A549 (cell line): Measurements from ENCODE around the gene MKRN1.

Experiments used
- CEBPB ChIP-seq, 2 experiments: fragments of >200 bp in 1 of 2; sonication (Bioruptor Twin) in 1 of 2; formaldehyde crosslinking in 1 of 2; IDR thresholded peaks; 2 replicates each; pipeline ENCODE4 v1.6.1; 2012 to 2016
- FOXS1 ChIP-seq: fragments of 250-450 bp; sonication (Bioruptor Pico); IDR thresholded peaks from 2 replicates; pipeline ENCODE4 v1.5.0; 2020; ENCODE audit warnings: mild to moderate bottlenecking, moderate library complexity
- HDAC2 ChIP-seq: fragments of 200-600 bp; sonication (generic); IDR thresholded peaks from 2 replicates; pipeline ENCODE4 v1.6.1; 2016
- KDM1A ChIP-seq: fragments of 200-600 bp; sonication (generic); IDR thresholded peaks from 2 replicates; pipeline ENCODE4 v1.6.1; 2016; ENCODE audit warnings: low read depth, mild to moderate bottlenecking
- MAFK ChIP-seq: fragments of 450-650 bp; IDR thresholded peaks from 2 replicates; pipeline ENCODE4 v1.6.1; 2014; ENCODE audit not compliant: partially characterized antibody
- NR3C1 ChIP-seq: fragments of >200 bp; sonication (Bioruptor Twin); formaldehyde crosslinking; IDR thresholded peaks from 3 replicates; pipeline ENCODE4 v1.6.1; 2017
- POLR2A ChIP-seq: IDR thresholded peaks from 2 replicates; pipeline ENCODE4 v1.6.1; 2012; ENCODE audit warnings: mild to moderate bottlenecking, low read length
- POLR2AphosphoS2 ChIP-seq: conservative IDR thresholded peaks from 2 replicates; pipeline ENCODE4 v1.6.1; 2012; ENCODE audit warnings: low read length, improper control_type of control experiment, inconsistent platforms
- RAD21 ChIP-seq, 2 experiments: fragments of >200 bp in 1 of 2; sonication (Bioruptor Twin) in 1 of 2; formaldehyde crosslinking in 1 of 2; IDR thresholded peaks in 1 of 2; conservative IDR thresholded peaks in 1 of 2; 2 replicates in 1 of 2; 3 replicates in 1 of 2; pipeline ENCODE4 v1.6.1; 2012 to 2018; ENCODE audit warnings: inconsistent platforms in 1 of 2
- RFX5 ChIP-seq: fragments of 450-650 bp; IDR thresholded peaks from 2 replicates; pipeline ENCODE4 v1.7.1; 2014; ENCODE audit warnings: antibody characterized with exemption, mild to moderate bottlenecking, moderate library complexity
- TP53 ChIP-seq: fragments of 250-450 bp; sonication (Bioruptor Pico); IDR thresholded peaks from 2 replicates; pipeline ENCODE4 v1.5.0; 2021; ENCODE audit warnings: mild to moderate bottlenecking, moderate library complexity
- TF ChIP-seq, protein P1 (sequence below): fragments of >200 bp; sonication (Bioruptor Twin); formaldehyde crosslinking; IDR thresholded peaks from 3 replicates; pipeline ENCODE4 v1.5.1; 2016

GRCh38 chr7:140440593-140440992 lies 38.7 kb downstream of the MKRN1 start:
- TF ChIP-seq FOXS1 (no peak), NR3C1 (no peak), HDAC2 (no peak), POLR2A (no peak), CEBPB (IDR thresholded peaks at IDR 0.05) (no peak), POLR2AphosphoS2 (no peak), TP53 (CRISPR knock-in tag) (no peak), MAFK (no peak), KDM1A (no peak), RAD21 (conservative IDR thresholded peaks at IDR 0.05 in 1 of 2, IDR thresholded peaks at IDR 0.05 in 1 of 2) (no peak), RFX5 (no peak)
- TF ChIP-seq, protein P1, sequence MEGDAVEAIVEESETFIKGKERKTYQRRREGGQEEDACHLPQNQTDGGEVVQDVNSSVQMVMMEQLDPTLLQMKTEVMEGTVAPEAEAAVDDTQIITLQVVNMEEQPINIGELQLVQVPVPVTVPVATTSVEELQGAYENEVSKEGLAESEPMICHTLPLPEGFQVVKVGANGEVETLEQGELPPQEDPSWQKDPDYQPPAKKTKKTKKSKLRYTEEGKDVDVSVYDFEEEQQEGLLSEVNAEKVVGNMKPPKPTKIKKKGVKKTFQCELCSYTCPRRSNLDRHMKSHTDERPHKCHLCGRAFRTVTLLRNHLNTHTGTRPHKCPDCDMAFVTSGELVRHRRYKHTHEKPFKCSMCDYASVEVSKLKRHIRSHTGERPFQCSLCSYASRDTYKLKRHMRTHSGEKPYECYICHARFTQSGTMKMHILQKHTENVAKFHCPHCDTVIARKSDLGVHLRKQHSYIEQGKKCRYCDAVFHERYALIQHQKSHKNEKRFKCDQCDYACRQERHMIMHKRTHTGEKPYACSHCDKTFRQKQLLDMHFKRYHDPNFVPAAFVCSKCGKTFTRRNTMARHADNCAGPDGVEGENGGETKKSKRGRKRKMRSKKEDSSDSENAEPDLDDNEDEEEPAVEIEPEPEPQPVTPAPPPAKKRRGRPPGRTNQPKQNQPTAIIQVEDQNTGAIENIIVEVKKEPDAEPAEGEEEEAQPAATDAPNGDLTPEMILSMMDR, result no peak
